ENCODE measurements around the gene CLEC20A. TPM values are rescaled to one million over a fixed set of nuclear protein-coding genes. Genes with fewer than 3 reads are reported as not detected.
A peak's percentile ranks its signal among the peaks of the same experiment; 100 is the strongest.

The CLEC20A gene
- not detected for polyA plus RNA-seq (2012; ENCODE audit: missing spikeins)

GRCh38 chr1:178496410-178497135 lies at the start of gene CLEC20A:
Gene CLEC20A (minus strand): TSS chr1:178496964. CDS start chr1:178496939, 25 bp downstream.
- TF ChIP-seq POLR2AphosphoS5 (IDR thresholded peaks at IDR 0.05; ENCODE audit: low read depth, low read length) (no peak), TAF1 (IDR thresholded peaks at IDR 0.05; ENCODE audit: borderline replicate concordance, low read depth, low read length) (no peak), POLR2A (IDR thresholded peaks at IDR 0.05; ENCODE audit: low read depth, low read length) (no peak)
- DNase-seq (ENCODE audit: insufficient read length) (no peak), FAIRE-seq (no peak)

- DNase-seq (ENCODE audit: insufficient read length), result no peak
- TF ChIP-seq POLR2A (IDR thresholded peaks at IDR 0.05; ENCODE audit: low read depth, low read length) (no peak), POLR2AphosphoS5 (IDR thresholded peaks at IDR 0.05; ENCODE audit: low read depth, low read length) (no peak), TAF1 (IDR thresholded peaks at IDR 0.05; ENCODE audit: borderline replicate concordance, low read depth, low read length) (no peak)
- FAIRE-seq, result no peak
Measured at GRCh38 chr1:178544531-178544930, 47.8 kb upstream of the CLEC20A start.

- FAIRE-seq, result no peak
- TF ChIP-seq POLR2A (IDR thresholded peaks at IDR 0.05; ENCODE audit: low read depth, low read length) (no peak), POLR2AphosphoS5 (IDR thresholded peaks at IDR 0.05; ENCODE audit: low read depth, low read length) (no peak), TAF1 (IDR thresholded peaks at IDR 0.05; ENCODE audit: borderline replicate concordance, low read depth, low read length) (no peak)
- DNase-seq (ENCODE audit: insufficient read length), result peak; percentile 28
Measured at GRCh38 chr1:178543290-178543607, 46.5 kb upstream of the CLEC20A start.

GRCh38 chr1:178542554-178543289 lies 46.0 kb upstream of the CLEC20A start:
- DNase-seq (ENCODE audit: insufficient read length) (peak; percentile 85), FAIRE-seq (peak; percentile 76)
- TF ChIP-seq POLR2AphosphoS5 (IDR thresholded peaks at IDR 0.05; ENCODE audit: low read depth, low read length) (no peak), TAF1 (IDR thresholded peaks at IDR 0.05; ENCODE audit: borderline replicate concordance, low read depth, low read length) (no peak), POLR2A (IDR thresholded peaks at IDR 0.05; ENCODE audit: low read depth, low read length) (no peak)

DNA sequence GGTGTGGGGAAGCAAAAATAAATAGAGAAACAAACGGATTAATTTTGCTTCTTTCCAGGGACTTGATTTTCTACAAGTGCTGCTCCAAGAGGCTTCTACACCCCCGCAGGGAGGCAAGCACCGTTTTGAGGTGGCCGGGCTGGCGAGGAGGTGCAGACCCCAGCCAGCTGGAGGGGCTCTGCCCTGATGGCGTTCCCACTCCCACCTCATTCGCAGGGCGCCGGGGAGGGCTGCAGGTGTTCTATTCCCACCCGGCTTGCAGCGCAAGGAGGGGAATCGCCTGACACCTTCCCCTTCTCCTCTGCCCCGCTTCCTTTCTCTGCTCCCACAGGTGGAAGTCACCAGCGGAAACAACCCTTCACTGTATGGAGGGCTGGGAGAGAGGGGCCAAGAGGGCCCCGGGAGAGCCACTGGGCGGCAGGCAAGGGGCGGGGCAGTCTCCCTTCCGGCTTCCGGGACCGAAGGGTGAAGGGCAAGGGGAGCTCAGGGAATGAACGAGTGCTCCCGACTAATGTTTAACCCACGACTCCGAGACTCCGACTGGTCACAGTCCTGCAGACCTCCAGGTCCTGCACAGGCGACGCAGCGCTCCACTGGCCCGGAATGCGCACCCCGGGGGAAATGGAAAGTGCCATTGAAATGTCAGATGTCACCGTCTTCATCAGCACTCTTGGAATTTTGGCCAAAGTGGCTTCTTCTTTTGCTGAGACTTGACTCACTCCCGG lies 45.2 kb upstream of the CLEC20A start:
- no peak for TF ChIP-seq POLR2A (IDR thresholded peaks at IDR 0.05; ENCODE audit: low read depth, low read length)
- 0 out of 2 replicates have a peak, but pooled peaks have one; percentile 28 for TF ChIP-seq TAF1 (IDR thresholded peaks at IDR 0.05; ENCODE audit: borderline replicate concordance, low read depth, low read length)
- FAIRE-seq (peak; percentile 73), DNase-seq (ENCODE audit: insufficient read length) (peak; percentile 54)

DNA sequence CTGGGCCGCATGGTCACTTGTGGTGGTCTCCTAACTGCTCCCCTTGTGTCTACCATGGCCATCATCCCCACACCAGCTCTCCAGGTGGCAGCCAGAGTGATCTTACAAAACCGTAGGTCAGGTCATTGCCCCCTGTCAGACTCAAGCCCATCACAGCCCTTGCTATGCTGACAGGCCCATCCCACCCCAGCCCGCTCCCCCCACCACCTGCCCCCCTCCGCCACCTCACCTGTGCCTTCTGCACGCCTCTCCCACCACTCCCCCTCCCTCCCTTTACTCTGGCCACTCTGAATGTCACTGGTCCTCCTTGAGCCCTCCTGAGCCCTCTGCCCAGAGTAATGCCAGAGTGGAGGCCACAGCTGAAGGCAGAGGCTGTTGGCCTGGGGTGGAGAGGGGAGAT lies 44.6 kb upstream of the CLEC20A start:
- FAIRE-seq (no peak), DNase-seq (ENCODE audit: insufficient read length) (no peak)
- TF ChIP-seq POLR2A (IDR thresholded peaks at IDR 0.05; ENCODE audit: low read depth, low read length) (no peak), TAF1 (IDR thresholded peaks at IDR 0.05; ENCODE audit: borderline replicate concordance, low read depth, low read length) (no peak), POLR2AphosphoS5 (IDR thresholded peaks at IDR 0.05; ENCODE audit: low read depth, low read length) (no peak)

DNA sequence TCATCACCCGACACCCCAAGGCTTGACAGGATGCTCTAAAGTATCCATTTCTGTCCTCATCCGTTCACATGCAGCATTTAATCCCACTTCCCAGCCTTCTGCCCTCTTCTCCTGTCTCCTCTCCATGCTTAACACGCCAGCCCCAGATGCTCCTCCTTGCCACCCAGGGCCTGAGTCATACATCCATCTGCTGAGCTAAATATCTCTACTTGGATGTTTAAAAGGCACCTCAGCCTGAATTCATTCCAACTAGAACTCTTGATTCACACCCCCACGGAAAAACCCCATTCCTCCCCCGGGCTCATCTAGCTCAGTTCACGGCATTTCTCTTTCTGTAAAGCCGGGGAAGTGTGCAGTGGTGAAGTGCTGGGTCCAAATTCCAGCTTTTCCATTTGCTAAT lies 43.9 kb upstream of the CLEC20A start:
- TF ChIP-seq POLR2A (IDR thresholded peaks at IDR 0.05; ENCODE audit: low read depth, low read length) (no peak), TAF1 (IDR thresholded peaks at IDR 0.05; ENCODE audit: borderline replicate concordance, low read depth, low read length) (no peak), POLR2AphosphoS5 (IDR thresholded peaks at IDR 0.05; ENCODE audit: low read depth, low read length) (no peak)
- FAIRE-seq (no peak), DNase-seq (ENCODE audit: insufficient read length) (no peak)

GRCh38 chr1:178540204-178540603 lies 43.4 kb upstream of the CLEC20A start:
- TF ChIP-seq TAF1 (IDR thresholded peaks at IDR 0.05; ENCODE audit: borderline replicate concordance, low read depth, low read length) (no peak), POLR2A (IDR thresholded peaks at IDR 0.05; ENCODE audit: low read depth, low read length) (no peak), POLR2AphosphoS5 (IDR thresholded peaks at IDR 0.05; ENCODE audit: low read depth, low read length) (no peak)
- DNase-seq (ENCODE audit: insufficient read length), result no peak
- no peak for FAIRE-seq

DNA sequence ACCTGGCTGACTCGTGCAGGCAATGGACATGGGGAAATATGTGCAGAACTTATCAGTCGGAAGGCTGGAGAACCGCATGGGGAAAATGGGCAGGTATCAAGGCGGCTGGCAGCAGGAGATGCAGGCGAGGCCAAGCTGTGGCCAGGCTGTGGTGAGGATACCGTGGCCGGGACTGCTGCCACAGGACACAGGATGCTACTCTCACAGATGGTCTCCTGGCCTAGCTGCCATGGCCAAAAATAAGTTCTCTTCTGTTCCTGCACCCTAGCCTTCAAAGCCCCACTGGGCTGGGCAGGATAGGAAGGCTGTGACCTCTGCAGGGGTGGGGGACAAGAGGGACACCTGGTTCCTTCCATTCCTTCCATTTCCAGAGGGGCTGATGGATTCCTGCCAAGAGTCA lies 42.5 kb upstream of the CLEC20A start:
- FAIRE-seq, result no peak
- no peak for TF ChIP-seq TAF1 (IDR thresholded peaks at IDR 0.05; ENCODE audit: borderline replicate concordance, low read depth, low read length)
- TF ChIP-seq POLR2AphosphoS5 (IDR thresholded peaks at IDR 0.05; ENCODE audit: low read depth, low read length), result no peak
- no peak for TF ChIP-seq POLR2A (IDR thresholded peaks at IDR 0.05; ENCODE audit: low read depth, low read length)
- no peak for DNase-seq (ENCODE audit: insufficient read length)

GRCh38 chr1:178538192-178538916 lies 41.6 kb upstream of the CLEC20A start:
- no peak for TF ChIP-seq TAF1 (IDR thresholded peaks at IDR 0.05; ENCODE audit: borderline replicate concordance, low read depth, low read length)
- no peak for TF ChIP-seq POLR2A (IDR thresholded peaks at IDR 0.05; ENCODE audit: low read depth, low read length)
- TF ChIP-seq POLR2AphosphoS5 (IDR thresholded peaks at IDR 0.05; ENCODE audit: low read depth, low read length), result no peak
- no peak for FAIRE-seq
- DNase-seq (ENCODE audit: insufficient read length), result no peak

All from GM12892 (cell line).